Measurements from ENCODE around the gene PRKN. TPM values are rescaled to one million over a fixed set of nuclear protein-coding genes. Genes with fewer than 3 reads are reported as not detected.

Gene PRKN
- total RNA-seq, 1 donor from 2014 or later, result 4.9 TPM

- Histone ChIP-seq H3K4me1 (no peaks in the 10 kb centered on the region), H3K27ac (no peak overlapping the region), H3K27me3 (no peaks in the 10 kb centered on the region), H3K4me3 (no peak overlapping the region), H3K36me3 (no peaks in the 10 kb centered on the region), H3K9me3 (peaks cover 15% of the 10 kb centered on the region)
- TF ChIP-seq POLR2A (IDR thresholded peaks at IDR 0.05) (no peak), POLR2AphosphoS5 (IDR thresholded peaks at IDR 0.05; ENCODE audit: insufficient read depth in 1 of 2, low read depth in 1 of 2) (no peak), CTCF (IDR thresholded peaks at IDR 0.05) (no peak)
- intact Hi-C loops (cut with DNase I), result no loop called here
- no peak for DNase-seq (ENCODE audit: extremely low spot score in 2 of 2)
These were observed 1172.7 kb downstream of the PRKN start for GRCh38 chr6:161554883-161555282.

DNA sequence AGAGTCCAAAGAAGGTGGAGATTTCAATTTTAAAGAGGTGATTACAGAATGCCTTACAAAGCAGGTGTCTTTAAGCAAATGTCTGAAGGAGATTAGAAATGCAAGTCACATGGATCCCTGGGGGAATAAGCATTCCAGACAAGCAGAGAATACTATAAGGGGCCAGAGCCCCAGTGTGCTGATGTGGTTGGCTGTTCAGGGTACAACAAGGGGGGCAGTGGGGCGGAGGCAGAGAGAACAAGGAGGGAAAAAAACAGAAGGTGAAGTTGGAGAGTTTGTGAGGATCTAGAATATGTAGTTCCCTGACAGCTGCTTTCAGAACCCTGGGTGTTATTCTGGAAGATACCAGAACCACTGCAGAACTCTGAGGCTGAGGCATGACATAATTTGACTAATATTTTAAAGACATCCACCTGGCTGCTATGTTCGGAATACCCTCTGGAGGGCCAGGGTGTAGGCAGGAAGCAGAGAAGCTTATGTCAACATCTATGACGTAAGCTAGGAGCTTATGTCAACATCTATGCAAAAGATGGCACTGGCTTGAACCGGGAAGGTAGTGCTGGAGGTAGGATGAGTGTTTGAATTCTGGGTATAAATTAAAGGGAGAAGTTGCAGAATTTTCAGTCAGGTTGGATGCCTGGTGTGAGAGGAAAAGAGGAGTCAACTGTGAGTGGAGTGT, 1177.5 kb downstream of the PRKN start:
- Histone ChIP-seq H3K4me1 (no peaks in the 10 kb centered on the region), H3K36me3 (no peaks in the 10 kb centered on the region), H3K27ac (no peak overlapping the region), H3K9me3 (peaks cover 4% of the 10 kb centered on the region), H3K27me3 (no peaks in the 10 kb centered on the region), H3K4me3 (no peak overlapping the region)
- intact Hi-C loops (cut with DNase I), result no loop called here
- no peak for DNase-seq (ENCODE audit: extremely low spot score in 2 of 2)
- TF ChIP-seq POLR2AphosphoS5 (IDR thresholded peaks at IDR 0.05; ENCODE audit: insufficient read depth in 1 of 2, low read depth in 1 of 2) (no peak), CTCF (IDR thresholded peaks at IDR 0.05) (no peak), POLR2A (IDR thresholded peaks at IDR 0.05) (no peak)

GRCh38 chr6:161548713-161549296, 1178.8 kb downstream of the PRKN start:
- intact Hi-C loops (cut with DNase I), result no loop called here
- Histone ChIP-seq H3K4me1 (no peaks in the 10 kb centered on the region), H3K9me3 (no peaks in the 10 kb centered on the region), H3K27ac (no peak overlapping the region), H3K36me3 (no peaks in the 10 kb centered on the region), H3K4me3 (no peak overlapping the region), H3K27me3 (no peaks in the 10 kb centered on the region)
- DNase-seq (ENCODE audit: extremely low spot score in 2 of 2), result no peak
- TF ChIP-seq POLR2AphosphoS5 (IDR thresholded peaks at IDR 0.05; ENCODE audit: insufficient read depth in 1 of 2, low read depth in 1 of 2), result no peak
- no peak for TF ChIP-seq POLR2A (IDR thresholded peaks at IDR 0.05)
- TF ChIP-seq CTCF (IDR thresholded peaks at IDR 0.05), result no peak

DNA sequence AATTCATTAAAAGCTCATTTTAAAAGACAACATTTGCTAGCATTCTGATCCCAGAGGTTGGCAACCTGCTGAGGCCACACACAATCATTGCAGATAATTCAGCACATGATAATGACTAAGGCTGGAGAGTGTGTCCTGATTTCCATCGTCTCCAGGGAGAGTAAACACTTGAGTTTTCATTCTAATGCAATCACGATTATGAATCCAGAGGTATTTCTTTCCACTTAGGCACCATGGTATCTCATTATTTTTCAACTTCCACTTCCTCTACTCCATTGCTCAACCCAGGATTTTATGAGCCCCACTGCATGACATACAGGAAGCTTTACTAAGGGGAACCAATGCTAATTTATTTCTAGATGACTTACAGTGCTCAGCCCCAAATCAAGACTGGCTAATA, 1179.9 kb downstream of the PRKN start:
- no peaks in the 10 kb centered on the region for H3K4me1 ChIP-seq
- DNase-seq (ENCODE audit: extremely low spot score in 2 of 2), result no peak

More for the DNA sequence above, 1179.9 kb downstream of the PRKN start:
- Histone ChIP-seq H3K27ac (no peak overlapping the region), H3K9me3 (no peaks in the 10 kb centered on the region), H3K36me3 (no peaks in the 10 kb centered on the region), H3K27me3 (no peaks in the 10 kb centered on the region), H3K4me3 (no peak overlapping the region)
- TF ChIP-seq POLR2AphosphoS5 (IDR thresholded peaks at IDR 0.05; ENCODE audit: insufficient read depth in 1 of 2, low read depth in 1 of 2) (no peak), POLR2A (IDR thresholded peaks at IDR 0.05) (no peak), CTCF (IDR thresholded peaks at IDR 0.05) (no peak)
- intact Hi-C loops (cut with DNase I), result no loop called here
